GM12873 (cell line): ENCODE results near the gene RAB4A.

Experiments used
- TF ChIP-seq, protein P1 (sequence below): IDR thresholded peaks from 2 replicates; pipeline ENCODE4 v1.5.1; 2012; ENCODE audit warnings: low read depth, mild to moderate bottlenecking, moderate library complexity, low read length, control low read depth; ENCODE audit not compliant: insufficient read depth; ENCODE audit errors: missing control alignments

RAB4A gene

DNA sequence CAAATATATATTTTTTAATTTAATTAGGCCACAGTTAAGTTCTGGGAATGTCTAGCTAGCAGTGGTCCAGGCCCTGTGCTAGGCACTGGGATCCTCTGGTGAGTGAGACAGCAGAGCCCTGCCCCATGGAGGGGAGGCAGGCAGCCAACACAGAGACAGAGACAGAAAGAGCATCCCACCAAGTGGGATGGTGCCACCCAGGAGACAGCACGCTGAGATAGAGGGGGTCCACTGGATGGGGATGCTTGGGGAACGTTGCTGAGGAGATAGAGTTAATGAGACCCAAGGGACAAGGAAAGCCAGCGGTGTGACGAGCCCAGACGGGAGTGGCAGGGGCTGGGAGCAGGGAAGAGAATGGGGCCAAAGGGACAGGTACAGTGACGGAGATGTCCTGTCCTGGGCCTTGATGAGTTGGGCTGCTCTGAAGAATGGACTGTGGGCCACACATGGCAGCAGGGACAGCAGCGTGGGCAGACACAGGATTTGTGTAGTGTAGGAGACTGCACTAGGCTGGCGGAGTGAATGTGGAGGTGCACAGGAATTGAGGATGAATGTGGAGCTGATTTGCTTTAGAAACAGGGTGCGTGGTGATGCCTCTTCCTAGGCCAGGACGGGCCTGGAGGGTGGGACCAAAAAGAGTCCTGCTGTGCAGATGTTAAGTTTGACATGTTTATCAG lies 22.8 kb downstream of the RAB4A start:
- TF ChIP-seq, protein P1, sequence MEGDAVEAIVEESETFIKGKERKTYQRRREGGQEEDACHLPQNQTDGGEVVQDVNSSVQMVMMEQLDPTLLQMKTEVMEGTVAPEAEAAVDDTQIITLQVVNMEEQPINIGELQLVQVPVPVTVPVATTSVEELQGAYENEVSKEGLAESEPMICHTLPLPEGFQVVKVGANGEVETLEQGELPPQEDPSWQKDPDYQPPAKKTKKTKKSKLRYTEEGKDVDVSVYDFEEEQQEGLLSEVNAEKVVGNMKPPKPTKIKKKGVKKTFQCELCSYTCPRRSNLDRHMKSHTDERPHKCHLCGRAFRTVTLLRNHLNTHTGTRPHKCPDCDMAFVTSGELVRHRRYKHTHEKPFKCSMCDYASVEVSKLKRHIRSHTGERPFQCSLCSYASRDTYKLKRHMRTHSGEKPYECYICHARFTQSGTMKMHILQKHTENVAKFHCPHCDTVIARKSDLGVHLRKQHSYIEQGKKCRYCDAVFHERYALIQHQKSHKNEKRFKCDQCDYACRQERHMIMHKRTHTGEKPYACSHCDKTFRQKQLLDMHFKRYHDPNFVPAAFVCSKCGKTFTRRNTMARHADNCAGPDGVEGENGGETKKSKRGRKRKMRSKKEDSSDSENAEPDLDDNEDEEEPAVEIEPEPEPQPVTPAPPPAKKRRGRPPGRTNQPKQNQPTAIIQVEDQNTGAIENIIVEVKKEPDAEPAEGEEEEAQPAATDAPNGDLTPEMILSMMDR = no peak

DNA sequence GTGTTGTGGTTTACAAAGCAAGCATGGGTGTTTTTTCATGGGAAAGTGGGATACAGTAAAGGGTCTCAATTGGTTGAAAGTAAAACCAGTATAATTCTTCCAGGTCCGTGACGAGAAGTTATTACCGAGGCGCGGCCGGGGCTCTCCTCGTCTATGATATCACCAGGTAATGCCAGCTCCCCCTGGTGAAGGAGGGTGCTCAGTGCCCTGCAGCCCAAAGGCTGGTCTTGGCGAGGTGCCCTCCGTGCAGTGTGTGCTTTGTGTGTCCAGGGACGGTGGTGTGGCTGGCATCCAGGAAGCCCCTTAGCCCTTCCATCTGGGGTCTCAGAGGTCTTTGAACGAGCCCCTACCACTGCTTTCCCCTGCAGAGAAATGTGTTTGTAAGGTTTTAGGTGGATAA lies 24.8 kb downstream of the RAB4A start:
- TF ChIP-seq, protein P1 = no peak

DNA sequence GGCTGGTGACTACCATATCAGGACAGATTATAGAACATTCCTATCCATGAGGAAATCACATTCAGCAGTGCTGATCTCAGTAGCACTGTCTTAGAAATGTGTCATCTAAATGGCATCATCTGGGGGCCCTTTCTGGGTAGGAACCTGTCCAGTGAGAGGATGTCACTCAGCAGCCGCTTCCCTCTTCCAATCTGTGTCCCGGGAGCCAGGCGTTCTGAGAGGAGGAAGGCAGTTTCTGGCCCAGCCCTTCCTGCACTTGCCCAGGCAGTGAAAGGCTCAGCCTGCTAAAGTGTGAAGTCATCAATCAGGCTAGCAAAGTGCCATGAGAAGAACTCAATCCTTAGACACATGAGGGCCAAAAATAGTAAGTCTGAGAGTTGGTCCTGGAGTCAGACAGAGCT lies 25.6 kb downstream of the RAB4A start:
- TF ChIP-seq, protein P1 = no peak

DNA sequence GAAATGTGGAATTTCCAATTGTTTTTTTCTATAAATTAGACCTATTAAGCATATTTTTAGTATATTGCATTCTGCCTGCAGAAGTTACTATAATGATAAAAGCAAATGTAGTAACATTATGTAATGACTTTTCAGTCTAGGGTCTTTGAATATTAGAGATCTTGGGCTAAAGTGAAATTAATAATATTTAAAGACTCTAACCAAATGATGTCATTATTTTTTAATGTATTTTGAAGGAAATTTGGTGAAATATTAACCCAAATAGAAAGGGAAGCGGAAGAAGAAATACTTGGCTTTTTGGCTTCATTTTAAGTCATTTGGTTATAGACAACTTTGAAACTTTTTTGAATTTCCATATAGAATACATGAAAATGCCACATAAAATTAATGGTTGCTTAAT lies 26.8 kb downstream of the RAB4A start:
- TF ChIP-seq, protein P1 = no peak

DNA sequence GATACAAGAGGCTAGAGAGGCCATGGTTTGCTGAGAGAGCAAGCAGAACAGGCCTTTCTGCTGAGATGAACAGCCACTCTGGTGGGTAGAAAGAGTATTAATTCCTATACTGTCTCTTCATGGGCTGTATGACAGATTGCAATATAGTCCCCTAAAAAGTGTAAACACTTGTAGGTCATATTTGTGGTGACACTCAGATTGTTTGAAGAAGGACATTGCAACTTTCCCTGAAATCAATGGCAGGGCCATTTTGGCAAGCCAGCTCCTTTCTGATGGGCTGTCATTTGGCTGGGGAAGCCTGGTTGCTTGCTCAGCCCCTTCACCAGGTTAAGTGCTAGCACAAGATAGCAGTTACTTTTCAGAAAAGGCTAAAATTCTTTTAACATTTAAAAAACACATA lies 27.5 kb downstream of the RAB4A start:
- TF ChIP-seq, protein P1 = no peak

DNA sequence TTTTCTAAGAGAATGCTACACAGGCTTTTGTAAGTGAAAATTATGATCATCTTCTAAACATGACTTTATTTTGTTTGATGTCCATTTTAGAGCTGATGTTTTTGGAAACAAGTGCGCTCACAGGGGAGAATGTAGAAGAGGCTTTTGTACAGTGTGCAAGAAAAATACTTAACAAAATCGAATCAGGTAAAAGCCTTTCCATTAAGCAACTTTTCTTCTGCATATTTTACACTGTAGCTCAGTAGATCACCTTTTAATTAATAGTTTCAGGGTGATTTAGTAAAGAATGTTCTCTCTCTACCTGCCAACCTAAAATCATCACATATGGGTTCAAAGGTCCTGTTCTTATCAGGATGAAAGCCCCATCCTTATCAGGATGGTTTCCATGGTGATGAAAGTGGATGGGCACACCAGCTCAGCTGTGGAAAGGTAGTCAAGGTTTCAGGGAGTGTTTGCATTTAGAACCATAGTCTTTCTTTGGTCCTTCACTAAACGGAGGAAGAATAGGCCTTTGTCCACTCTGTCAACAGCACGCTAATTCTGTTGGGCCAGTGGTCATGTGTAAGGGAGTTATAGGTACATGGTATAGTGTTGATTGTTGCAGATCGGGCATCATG lies 28.1 kb downstream of the RAB4A start:
- TF ChIP-seq, protein P1 = no peak

DNA sequence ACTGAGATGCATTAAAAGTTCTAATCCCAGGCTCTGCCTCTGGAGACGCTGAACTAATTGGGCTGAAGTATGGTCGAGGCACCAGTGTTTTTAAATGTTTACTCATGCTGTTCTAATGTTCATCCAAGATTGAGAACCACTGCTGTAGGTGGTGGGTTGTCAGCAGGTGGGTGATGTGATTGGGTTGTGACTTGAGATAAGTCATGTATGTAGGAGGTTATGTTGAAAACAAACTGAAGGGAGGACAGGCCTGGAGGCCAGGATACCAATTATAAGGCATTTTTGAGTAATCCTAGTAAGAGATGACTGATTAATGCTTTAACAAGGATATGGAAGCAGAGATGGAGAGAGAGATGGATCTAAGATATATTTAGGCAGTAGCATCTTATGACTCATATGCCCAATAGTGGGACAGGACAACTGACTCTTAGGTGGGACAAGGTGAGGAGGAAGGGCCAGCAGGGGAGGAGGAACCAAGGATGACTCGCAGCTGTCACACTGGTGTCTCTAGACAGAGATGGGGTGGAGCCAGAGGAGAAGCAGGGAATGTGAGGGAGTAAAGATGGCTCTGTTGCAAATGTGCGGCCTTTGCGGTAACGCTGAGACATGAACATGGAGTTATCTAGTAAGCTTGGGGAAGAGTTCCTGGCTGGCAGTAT lies 29.3 kb downstream of the RAB4A start:
- TF ChIP-seq, protein P1 = no peak
